Fibroblast of skin of back (primary cell): ENCODE data around the gene CATSPERE.
"Not testable (repeated sequence)": the region's sequence is repeated elsewhere in the genome, so short reads cannot be mapped to it uniquely, and the experiment has no call there.

Source experiments
- DNase-seq: peaks from one replicate; pipeline ENCODE4 v3.0.0-alpha.2; 2013

Gene CATSPERE

DNA sequence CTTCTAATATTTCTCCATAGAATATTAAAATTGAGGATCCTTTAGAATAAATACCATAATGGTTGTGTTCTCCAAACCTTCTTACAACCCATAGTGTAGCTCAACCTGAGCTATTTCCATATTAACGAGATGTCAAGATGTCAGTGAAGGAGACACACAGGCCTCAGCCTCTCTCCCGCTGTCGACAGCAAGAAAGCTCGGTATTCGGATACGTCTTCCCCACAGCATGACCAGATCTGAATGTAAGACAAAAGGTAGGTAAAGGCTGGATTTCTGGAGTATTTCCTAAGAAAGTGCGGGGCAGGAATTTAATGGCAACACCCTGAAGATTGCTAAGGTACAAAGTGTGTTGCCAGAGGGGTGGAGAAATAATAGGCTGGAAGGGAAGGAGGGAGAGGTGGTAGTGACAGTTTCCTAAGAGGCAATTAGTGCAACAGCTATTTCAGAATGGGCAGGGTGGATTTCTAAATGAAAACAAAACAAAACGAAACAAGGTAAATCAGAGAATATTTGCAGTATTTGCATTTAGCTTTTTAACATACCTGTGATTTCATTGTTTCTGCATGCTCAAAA is 11.1 kb upstream of the CATSPERE start:
- no peak for DNase-seq

DNA sequence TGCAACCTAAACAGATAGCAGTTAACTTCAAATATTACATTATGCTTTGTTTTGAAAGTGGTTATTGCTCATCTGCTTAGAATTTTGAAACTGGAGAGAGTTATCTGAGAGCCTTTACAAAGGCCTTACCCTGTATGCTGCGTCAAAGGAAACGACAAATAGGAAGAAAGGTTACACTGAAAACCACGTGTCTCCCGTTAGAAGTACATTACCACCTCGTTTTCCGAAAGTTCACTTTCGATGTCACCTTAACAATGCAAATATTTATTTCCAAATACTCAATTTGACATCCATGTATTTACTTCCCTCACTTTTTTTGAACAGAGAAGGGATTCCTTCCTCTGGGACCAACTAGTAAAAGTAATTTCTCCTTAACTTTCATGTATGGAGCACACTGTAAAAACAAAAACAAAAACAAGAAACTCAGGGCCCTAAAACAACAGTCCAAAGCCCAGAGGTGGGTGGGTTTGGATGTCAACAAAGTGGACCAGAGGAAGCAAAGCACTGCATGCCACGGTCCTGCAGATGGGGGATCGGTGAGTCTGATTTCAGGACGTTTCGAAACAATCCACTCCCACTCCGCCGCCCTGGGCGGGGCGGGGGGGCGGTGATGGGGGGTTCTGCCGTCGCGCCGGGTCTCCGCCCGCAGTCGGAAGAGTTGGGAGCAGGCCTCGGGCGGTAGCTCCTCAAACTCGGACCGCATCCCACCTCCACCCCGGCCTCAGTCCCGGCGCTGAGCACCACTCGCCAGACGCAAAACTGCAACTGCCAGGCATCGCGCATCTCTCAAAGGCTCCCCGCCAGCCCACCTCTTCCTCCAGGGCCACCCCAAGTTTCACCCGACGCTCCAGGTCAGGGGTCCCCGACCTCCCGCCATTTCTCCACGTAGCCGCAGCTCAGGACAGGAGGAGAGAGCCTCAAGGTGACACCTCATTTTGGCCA is 10.2 kb upstream of the CATSPERE start:
- peak; percentile 71 for DNase-seq

GRCh38 chr1:244451539-244451950 is 9.5 kb upstream of the CATSPERE start, which contains the start of gene ADSS2:
Gene ADSS2, minus strand, starts transcription at chr1:244451909. Its CDS starts 92 bp downstream, at chr1:244451817.
- no peak for DNase-seq

- peak; percentile 99 for DNase-seq
Observed at GRCh38 chr1:244451951-244452795, 8.9 kb upstream of the CATSPERE start.

- no peak for DNase-seq
Observed at GRCh38 chr1:244454412-244454811, 6.7 kb upstream of the CATSPERE start.

DNA sequence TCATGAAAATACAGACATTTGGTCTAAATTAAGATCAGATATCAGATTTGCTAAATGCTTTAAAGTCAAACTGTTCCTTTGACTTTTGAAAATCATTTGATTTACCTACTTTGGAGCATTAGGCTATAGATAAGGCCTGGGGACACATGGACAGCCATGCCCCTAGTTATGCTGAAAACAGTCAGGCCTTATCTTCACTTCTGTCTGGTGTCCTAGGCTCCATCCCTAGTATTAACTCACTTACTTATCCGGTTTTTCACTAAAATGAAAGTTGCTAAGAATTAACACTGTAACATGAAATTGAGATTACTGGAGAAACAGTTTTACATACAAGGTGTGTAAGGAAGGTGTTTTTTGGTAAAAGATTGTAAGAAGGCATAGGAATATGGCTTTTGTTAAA is 4.5 kb upstream of the CATSPERE start:
- no peak for DNase-seq

GRCh38 chr1:244458781-244459180 is 2.3 kb upstream of the CATSPERE start:
- no peak for DNase-seq

DNA sequence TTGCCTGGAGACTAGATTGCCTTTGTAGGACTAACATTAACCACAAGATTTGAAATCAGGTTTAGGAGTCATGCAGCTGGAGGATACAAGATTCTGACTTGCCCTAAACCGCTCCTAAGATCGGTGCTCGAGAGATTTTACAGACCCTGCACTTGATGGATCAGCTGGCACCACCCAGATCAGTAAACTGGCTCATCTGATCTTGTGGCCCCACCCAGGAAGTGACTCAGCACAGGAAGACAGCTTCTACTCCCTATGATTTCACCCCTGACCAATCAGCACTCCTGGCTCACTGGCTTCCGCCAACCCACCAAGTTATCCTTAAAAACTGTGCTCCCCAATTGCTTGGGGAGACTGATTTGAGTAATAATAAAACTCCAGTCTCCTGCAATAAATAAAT is 876 bp upstream of the CATSPERE start:
- DNase-seq: peak; percentile 49

DNA sequence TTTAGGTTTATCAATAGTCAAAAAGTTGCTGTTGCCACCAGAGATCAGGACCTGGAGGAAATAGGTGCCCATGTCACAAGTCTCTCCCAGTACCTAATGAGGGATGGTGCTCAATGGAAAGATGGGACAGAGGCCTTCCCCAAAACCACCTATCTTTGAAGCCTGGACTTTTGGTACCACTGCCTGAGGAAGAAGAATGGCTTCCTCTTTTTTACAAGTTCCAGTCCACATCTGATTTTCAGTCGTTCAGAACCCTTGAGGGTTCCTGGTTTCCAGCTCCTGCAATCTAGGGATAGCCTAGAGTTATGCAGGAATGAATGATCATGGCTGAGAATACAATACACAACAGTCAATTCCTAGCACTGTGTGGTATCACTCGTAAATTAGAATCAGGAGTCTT is 5.7 kb downstream of the CATSPERE start:
- no peak for DNase-seq

DNA sequence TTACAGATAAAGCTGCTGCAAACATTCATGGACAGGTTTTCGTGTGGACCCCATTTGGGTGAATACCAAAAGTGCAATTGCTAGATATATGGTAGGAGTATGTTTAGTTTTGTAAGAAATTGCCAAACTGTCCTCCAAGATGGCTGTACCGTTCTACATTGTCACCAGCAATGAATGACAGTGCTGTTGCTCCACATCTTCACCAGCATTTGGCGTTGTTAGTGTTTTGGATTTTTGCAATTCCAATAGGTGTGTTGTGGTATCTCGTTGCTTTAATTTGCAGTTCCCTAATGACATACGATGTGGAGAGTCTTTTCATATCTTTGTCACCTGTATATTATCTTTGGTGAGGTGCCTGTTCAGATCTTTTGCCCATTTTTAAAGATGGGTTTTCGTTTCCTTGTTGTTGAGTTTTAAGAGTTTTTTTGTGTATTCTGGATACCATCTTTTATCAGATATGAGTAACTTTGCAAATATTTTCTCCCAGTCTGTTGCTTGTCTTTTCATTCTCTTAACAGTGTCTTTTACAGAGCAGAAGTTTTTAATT is 12.1 kb downstream of the CATSPERE start:
- DNase-seq: no peak

- not testable (repeated sequence) for DNase-seq
Observed at GRCh38 chr1:244484971-244485370, 23.9 kb downstream of the CATSPERE start.

DNA sequence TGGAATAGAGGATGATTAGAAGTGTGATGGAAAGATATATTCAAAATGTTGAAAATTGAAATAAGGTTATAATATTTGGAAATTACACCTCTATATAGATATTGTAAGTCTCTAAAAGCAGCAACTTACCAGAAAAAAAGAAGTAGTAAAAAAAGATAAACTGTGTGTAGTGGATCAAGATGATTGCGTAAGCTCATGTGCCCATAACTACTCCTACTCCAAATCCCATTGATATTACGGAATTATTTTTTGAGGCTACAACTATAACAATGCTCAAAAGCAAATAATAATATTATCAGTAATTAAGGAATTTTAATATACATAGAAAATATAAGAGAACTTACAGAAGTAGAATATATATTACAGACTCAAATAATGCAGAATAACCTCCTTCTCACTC is 33.6 kb downstream of the CATSPERE start:
- DNase-seq: no peak

- DNase-seq: no peak
Observed at GRCh38 chr1:244496186-244496585, 35.1 kb downstream of the CATSPERE start.

DNA sequence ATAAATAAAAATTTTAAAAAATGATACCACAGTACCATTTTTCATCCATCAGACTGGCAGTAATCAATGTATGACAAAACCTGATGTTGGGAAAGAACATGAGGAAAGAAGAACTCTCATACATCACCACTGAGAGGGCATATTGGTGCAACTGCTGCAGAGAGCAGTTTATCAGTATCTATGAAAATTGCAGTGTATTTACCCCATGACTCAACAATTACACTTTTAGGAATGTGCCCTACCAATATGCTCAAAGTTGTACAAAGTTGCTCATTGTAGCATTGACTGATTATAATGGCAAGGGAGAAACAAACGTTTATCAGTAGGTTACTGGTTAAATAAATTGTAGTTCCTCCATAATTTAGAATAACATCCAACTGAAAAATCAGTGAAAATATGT is 36.7 kb downstream of the CATSPERE start:
- DNase-seq: no peak

- DNase-seq: not testable (repeated sequence)
Observed at GRCh38 chr1:244499484-244499883, 38.4 kb downstream of the CATSPERE start.

GRCh38 chr1:244500515-244500914 is 39.4 kb downstream of the CATSPERE start:
- DNase-seq: not testable (repeated sequence)

GRCh38 chr1:244502630-244503029 is 41.6 kb downstream of the CATSPERE start:
- no peak for DNase-seq

GRCh38 chr1:244513493-244513892 is 52.4 kb downstream of the CATSPERE start:
- no peak for DNase-seq

DNA sequence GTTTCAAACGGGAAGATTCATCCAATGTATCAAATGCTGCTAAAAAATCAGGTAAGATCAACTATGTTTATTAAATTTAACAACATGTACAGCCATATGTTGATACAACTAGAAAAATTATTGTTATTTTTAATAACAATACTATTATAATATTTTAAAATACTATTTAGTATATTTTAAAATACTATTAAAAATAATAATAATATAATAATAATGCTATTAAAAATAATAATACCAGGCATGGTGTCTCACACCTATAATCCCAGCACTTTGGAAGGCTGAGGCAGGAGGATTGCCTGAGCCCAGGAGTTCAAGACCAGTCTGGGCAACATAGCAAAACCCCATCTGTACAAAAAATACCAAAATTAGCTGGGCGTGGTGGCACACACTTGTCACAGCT is 54.6 kb downstream of the CATSPERE start:
- DNase-seq: no peak

- no peak for DNase-seq
Observed at GRCh38 chr1:244536316-244536715, 75.2 kb downstream of the CATSPERE start.

- DNase-seq: no peak
Observed at GRCh38 chr1:244545511-244545910, 84.4 kb downstream of the CATSPERE start.

DNA sequence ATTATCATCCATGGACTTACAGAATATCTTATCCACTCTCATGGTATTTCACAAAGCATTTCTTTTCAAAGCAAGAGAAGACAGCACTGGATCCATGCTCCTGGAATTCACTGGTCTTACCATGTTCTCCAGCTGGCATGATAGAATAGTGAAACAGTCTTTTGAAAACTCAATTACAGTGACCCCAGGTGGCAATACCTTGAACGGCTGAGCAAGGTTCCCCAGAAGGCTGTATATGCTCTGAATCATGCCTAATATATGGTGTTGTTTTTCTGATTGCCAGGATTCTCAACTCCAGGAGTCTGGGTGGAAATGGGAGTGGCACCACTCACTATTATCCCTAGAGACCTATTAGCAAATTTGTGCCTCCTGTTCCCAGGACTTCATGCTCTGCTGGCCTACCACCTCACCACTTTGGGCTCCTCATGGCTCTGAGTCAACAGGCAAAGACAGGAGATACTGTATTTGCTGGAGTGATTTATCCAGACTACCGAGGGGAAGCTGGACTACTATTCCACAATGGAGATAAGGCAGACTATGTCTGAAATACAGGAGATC is 87.6 kb downstream of the CATSPERE start:
- DNase-seq: peak; percentile 33
